ENCODE measurements around the gene MOB1B.

DNA sequence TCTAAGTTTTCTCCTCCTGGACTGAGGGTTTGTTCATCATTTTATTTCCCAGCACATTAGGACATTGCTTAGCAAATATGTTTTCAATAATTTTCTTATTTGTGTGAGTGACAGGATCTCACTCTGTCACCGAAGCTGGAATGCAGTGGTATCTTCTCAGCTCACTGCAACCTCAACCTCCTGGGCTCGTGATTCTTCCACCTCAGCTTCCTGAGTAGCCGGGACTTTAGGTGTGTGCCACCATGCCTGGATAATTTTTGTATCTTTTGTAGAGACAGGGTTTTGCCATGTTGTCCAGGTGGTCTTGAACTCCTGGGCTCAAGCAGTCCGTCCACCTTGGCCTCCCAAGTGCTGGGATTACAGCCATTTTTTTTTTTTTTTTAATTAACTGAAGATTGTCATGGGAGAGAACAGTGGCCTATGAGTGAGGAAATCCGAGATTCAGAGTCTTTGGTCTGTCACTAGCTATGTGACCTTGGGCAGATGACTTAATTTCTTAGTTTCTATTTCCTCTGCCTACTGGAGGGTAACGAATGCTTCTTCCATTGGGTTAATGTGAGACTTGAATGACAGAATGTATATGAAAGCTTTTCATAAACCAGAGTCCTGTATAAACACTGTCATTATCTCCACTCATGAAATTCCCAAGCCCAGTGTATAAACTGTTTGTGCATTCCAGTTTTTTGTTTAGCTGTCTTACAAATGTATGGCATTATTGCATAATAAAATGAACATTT, 23.9 kb downstream of the MOB1B start:
- TF ChIP-seq EZH2 (optimal IDR thresholded peaks at IDR 0.05; ENCODE audit: low read depth, low read length), result no peak
- TF ChIP-seq, protein P1, sequence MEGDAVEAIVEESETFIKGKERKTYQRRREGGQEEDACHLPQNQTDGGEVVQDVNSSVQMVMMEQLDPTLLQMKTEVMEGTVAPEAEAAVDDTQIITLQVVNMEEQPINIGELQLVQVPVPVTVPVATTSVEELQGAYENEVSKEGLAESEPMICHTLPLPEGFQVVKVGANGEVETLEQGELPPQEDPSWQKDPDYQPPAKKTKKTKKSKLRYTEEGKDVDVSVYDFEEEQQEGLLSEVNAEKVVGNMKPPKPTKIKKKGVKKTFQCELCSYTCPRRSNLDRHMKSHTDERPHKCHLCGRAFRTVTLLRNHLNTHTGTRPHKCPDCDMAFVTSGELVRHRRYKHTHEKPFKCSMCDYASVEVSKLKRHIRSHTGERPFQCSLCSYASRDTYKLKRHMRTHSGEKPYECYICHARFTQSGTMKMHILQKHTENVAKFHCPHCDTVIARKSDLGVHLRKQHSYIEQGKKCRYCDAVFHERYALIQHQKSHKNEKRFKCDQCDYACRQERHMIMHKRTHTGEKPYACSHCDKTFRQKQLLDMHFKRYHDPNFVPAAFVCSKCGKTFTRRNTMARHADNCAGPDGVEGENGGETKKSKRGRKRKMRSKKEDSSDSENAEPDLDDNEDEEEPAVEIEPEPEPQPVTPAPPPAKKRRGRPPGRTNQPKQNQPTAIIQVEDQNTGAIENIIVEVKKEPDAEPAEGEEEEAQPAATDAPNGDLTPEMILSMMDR (IDR thresholded peaks at IDR 0.05; ENCODE audit: low read length), result no peak
- no peak for TF ChIP-seq EZH2phosphoT487 (IDR thresholded peaks at IDR 0.05; ENCODE audit: low read length)

Measured in MM.1S (cell line).